ENCODE measurements around the gene ARHGAP9.
A peak's percentile ranks its signal among the peaks of the same experiment; 100 is the strongest.
"Not testable (repeated sequence)": the region's sequence is repeated elsewhere in the genome, so short reads cannot be mapped to it uniquely, and the experiment has no call there.

The ARHGAP9 gene

GRCh38 chr12:57479376-57480115 is at the start of gene ARHGAP9:
ARHGAP9 (minus strand) TSS chr12:57479866; CDS start chr12:57479406, 460 bp downstream.
- DNase-seq, result no peak

- DNase-seq, result no peak
Observed at GRCh38 chr12:57528831-57529555, 49.3 kb upstream of the ARHGAP9 start.

GRCh38 chr12:57528176-57528575 is 48.5 kb upstream of the ARHGAP9 start:
- DNase-seq, result no peak

- DNase-seq, result no peak
Observed at GRCh38 chr12:57527184-57527583, 47.5 kb upstream of the ARHGAP9 start.

- DNase-seq, result no peak
Observed at GRCh38 chr12:57526477-57527126, 46.9 kb upstream of the ARHGAP9 start.

- no peak for DNase-seq
Observed at GRCh38 chr12:57525615-57526383, 46.1 kb upstream of the ARHGAP9 start.

GRCh38 chr12:57524814-57525614 is 45.3 kb upstream of the ARHGAP9 start:
- DNase-seq, result no peak

- DNase-seq, result no peak
Observed at GRCh38 chr12:57523706-57524614, 44.3 kb upstream of the ARHGAP9 start.

GRCh38 chr12:57522887-57523705 is 43.4 kb upstream of the ARHGAP9 start:
- DNase-seq, result no peak

- no peak for DNase-seq
Observed at GRCh38 chr12:57522011-57522886, 42.6 kb upstream of the ARHGAP9 start, which contains the start of gene MBD6. MBD6 (plus strand) TSS chr12:57522824; CDS start chr12:57524304, 1,480 bp downstream.

GRCh38 chr12:57521525-57522010 is 41.9 kb upstream of the ARHGAP9 start:
- no peak for DNase-seq

- peak; percentile 92 for DNase-seq
Observed at GRCh38 chr12:57520053-57520818, 40.6 kb upstream of the ARHGAP9 start, which contains the start of gene DDIT3. DDIT3 (minus strand) TSS chr12:57520514; CDS start chr12:57517406, 3,108 bp downstream.

GRCh38 chr12:57519796-57520052 is 40.1 kb upstream of the ARHGAP9 start:
- no peak for DNase-seq

GRCh38 chr12:57518920-57519795 is 39.5 kb upstream of the ARHGAP9 start:
- no peak for DNase-seq

- no peak for DNase-seq
Observed at GRCh38 chr12:57518176-57518919, 38.7 kb upstream of the ARHGAP9 start.

- not testable (repeated sequence) for DNase-seq
Observed at GRCh38 chr12:57517718-57518117, 38.1 kb upstream of the ARHGAP9 start.

All from NCI-H187 treated with DMSO at 0.1 percent for 48 hours (cell line).